DND-41 (cell line): Measurements from ENCODE around the gene ALKBH8.

Experiments
- ATAC-seq: fragments of 200-7000 bp; cut with Tn5 transposase; 3 replicates; pipeline ENCODE4 v1.9.1; 2021; ENCODE audit warnings: low read depth; ENCODE audit not compliant: insufficient read depth
- DNase-seq: peaks from one replicate; pipeline ENCODE4 v3.0.0-alpha.2; 2020
- H2AFZ ChIP-seq: 2 replicates; pipeline ENCODE4 v1.6.0; 2012; ENCODE audit warnings: low read depth, low read length
- H3K27ac ChIP-seq: 2 replicates; pipeline ENCODE4 v1.5.1; 2012; ENCODE audit warnings: low read length, inconsistent platforms
- H3K27me3 ChIP-seq: fragments of 200-600 bp; sonication (generic); 2 replicates; pipeline ENCODE4 v1.6.0; 2012; ENCODE audit warnings: low read length, mild to moderate bottlenecking, inconsistent platforms; ENCODE audit not compliant: insufficient read depth, poor library complexity
- H3K36me3 ChIP-seq: 2 replicates; pipeline ENCODE4 v1.5.1; 2012; ENCODE audit warnings: low read length, inconsistent platforms; ENCODE audit not compliant: insufficient read depth
- H3K4me1 ChIP-seq: 2 replicates; pipeline ENCODE4 v1.5.1; 2012; ENCODE audit warnings: mild to moderate bottlenecking, low read length; ENCODE audit not compliant: insufficient read depth
- H3K4me2 ChIP-seq: 2 replicates; pipeline ENCODE4 v1.6.0; 2012; ENCODE audit warnings: mild to moderate bottlenecking, moderate library complexity, low read length, inconsistent platforms; ENCODE audit not compliant: insufficient read depth
- H3K4me3 ChIP-seq, 2 experiments: fragments of 200-600 bp in 1 of 2; shearing (Covaris generic) in 1 of 2; 2 replicates each; pipeline ENCODE4 v1.5.1; 2012 to 2016; ENCODE audit warnings: inconsistent platforms in 2 of 2, low read length in 2 of 2, mild to moderate bottlenecking in 2 of 2, low read depth in 1 of 2, moderate library complexity in 1 of 2
- H3K79me2 ChIP-seq: 2 replicates; pipeline ENCODE4 v1.6.0; 2012; ENCODE audit warnings: low read length, inconsistent platforms; ENCODE audit not compliant: insufficient read depth
- H3K9ac ChIP-seq: 2 replicates; pipeline ENCODE4 v1.6.0; 2012; ENCODE audit warnings: low read depth, mild to moderate bottlenecking, inconsistent platforms, low read length, moderate library complexity
- H3K9me3 ChIP-seq: 2 replicates; pipeline ENCODE4 v1.5.1; 2012; ENCODE audit warnings: low read length, moderate library complexity, mild to moderate bottlenecking, inconsistent platforms; ENCODE audit not compliant: insufficient read depth, severe bottlenecking
- H4K20me1 ChIP-seq: 2 replicates; pipeline ENCODE4 v1.6.0; 2012; ENCODE audit warnings: low read length; ENCODE audit not compliant: insufficient read depth
- EZH2 ChIP-seq: IDR thresholded peaks from 3 replicates; pipeline ENCODE4 v1.6.1; 2012; ENCODE audit warnings: borderline replicate concordance, low read depth, mild to moderate bottlenecking, moderate library complexity, low read length, inconsistent platforms; ENCODE audit not compliant: severe bottlenecking
- TF ChIP-seq, protein P1 (sequence below): IDR thresholded peaks from 2 replicates; pipeline ENCODE4 v1.5.1; 2012; ENCODE audit warnings: borderline replicate concordance, low read length, moderate library complexity, mild to moderate bottlenecking; ENCODE audit not compliant: poor library complexity, severe bottlenecking; ENCODE audit errors: extremely low read depth

Gene ALKBH8

DNA sequence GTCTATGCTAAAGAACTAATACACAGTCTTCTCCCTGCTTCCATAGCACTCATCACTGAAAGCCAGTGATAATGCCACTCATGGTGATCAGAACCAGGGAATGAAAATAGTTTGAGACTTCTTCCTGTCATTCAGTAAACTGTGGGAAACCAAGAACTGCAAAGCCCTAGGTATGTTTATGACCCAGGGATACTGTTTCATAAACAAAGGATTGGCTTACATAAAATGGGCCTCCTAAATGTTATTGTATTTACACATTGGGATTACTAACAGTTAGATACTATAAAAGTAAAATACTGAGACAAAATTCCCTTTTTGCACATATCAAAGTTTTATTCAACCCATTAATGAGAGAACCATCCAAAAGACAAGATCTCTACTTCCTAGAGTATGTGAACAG is 86.6 kb downstream of the ALKBH8 start:
- no peak overlapping the region for H3K4me2 ChIP-seq
- DNase-seq, result no peak
- no peaks in the 10 kb centered on the region for H3K79me2 ChIP-seq
- H3K9ac ChIP-seq, result no peak overlapping the region
- no peaks in the 10 kb centered on the region for H3K27me3 ChIP-seq
- H2AFZ ChIP-seq, result no peak overlapping the region
- no peaks in the 10 kb centered on the region for H4K20me1 ChIP-seq
- no peak overlapping the region for H3K27ac ChIP-seq
- H3K9me3 ChIP-seq, result no peaks in the 10 kb centered on the region
- no peaks in the 10 kb centered on the region for H3K36me3 ChIP-seq
- TF ChIP-seq, protein P1, sequence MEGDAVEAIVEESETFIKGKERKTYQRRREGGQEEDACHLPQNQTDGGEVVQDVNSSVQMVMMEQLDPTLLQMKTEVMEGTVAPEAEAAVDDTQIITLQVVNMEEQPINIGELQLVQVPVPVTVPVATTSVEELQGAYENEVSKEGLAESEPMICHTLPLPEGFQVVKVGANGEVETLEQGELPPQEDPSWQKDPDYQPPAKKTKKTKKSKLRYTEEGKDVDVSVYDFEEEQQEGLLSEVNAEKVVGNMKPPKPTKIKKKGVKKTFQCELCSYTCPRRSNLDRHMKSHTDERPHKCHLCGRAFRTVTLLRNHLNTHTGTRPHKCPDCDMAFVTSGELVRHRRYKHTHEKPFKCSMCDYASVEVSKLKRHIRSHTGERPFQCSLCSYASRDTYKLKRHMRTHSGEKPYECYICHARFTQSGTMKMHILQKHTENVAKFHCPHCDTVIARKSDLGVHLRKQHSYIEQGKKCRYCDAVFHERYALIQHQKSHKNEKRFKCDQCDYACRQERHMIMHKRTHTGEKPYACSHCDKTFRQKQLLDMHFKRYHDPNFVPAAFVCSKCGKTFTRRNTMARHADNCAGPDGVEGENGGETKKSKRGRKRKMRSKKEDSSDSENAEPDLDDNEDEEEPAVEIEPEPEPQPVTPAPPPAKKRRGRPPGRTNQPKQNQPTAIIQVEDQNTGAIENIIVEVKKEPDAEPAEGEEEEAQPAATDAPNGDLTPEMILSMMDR, result no peak
- no peak for TF ChIP-seq EZH2
- no peaks in the 10 kb centered on the region for H3K4me1 ChIP-seq
- no peak for ATAC-seq
- no peak overlapping the region for H3K4me3 ChIP-seq

DNA sequence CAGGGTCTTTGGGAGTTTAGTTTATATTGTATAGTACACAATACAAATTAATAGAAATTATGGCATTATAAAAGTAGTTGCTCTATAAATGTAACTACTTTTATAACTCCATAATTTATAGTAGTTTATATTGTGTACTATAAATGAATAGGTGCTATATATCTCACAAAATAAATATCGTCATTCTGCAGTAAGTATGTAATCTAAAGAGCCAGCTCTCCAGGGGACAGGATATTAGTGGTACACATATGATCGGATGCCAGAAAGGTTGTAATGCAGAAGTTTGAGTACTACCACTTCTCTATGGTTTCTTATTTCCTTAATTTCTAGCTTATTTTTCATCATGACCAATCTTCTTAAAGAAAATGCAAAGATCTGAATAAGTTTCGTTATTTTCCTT is 87.7 kb downstream of the ALKBH8 start:
- H3K4me3 ChIP-seq, result no peak overlapping the region
- DNase-seq (no peak), ATAC-seq (no peak)
- no peak overlapping the region for H3K9ac ChIP-seq
- no peak overlapping the region for H2AFZ ChIP-seq
- H3K4me2 ChIP-seq, result no peak overlapping the region
- no peaks in the 10 kb centered on the region for H3K9me3 ChIP-seq
- H3K27ac ChIP-seq, result no peak overlapping the region
- H3K79me2 ChIP-seq, result no peaks in the 10 kb centered on the region
- H3K4me1 ChIP-seq, result no peaks in the 10 kb centered on the region
- H3K27me3 ChIP-seq, result no peaks in the 10 kb centered on the region
- no peak for TF ChIP-seq EZH2
- TF ChIP-seq, protein P1, result no peak
- H4K20me1 ChIP-seq, result no peaks in the 10 kb centered on the region
- H3K36me3 ChIP-seq, result no peaks in the 10 kb centered on the region

DNA sequence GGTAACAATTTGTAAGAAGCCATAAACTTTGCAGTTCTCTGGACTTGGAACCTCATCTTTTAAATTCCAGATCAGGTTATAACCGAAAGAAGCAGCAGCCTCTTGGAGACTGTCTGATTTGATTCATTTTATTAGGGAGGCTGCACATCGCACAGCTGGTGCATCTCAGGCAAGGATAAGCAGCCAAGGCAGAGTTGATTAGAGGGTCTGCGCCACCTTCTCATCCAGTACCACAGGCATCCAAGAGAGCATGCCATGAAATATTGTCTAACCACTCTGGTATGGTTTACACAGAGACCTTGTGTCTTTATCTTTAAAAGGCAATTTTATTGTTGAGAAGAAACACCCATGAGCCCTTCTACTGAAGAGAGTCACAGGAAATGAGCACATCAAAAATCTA is 91.7 kb downstream of the ALKBH8 start:
- ATAC-seq (no peak), DNase-seq (no peak)
- H3K36me3 ChIP-seq, result no peaks in the 10 kb centered on the region
- H3K79me2 ChIP-seq, result no peaks in the 10 kb centered on the region
- no peak overlapping the region for H3K9ac ChIP-seq
- no peak overlapping the region for H3K4me3 ChIP-seq
- no peak overlapping the region for H2AFZ ChIP-seq
- H3K9me3 ChIP-seq, result no peaks in the 10 kb centered on the region
- no peak overlapping the region for H3K27ac ChIP-seq
- H4K20me1 ChIP-seq, result no peaks in the 10 kb centered on the region
- TF ChIP-seq, protein P1, result no peak
- no peak for TF ChIP-seq EZH2
- H3K27me3 ChIP-seq, result no peaks in the 10 kb centered on the region
- no peaks in the 10 kb centered on the region for H3K4me1 ChIP-seq
- H3K4me2 ChIP-seq, result no peak overlapping the region

DNA sequence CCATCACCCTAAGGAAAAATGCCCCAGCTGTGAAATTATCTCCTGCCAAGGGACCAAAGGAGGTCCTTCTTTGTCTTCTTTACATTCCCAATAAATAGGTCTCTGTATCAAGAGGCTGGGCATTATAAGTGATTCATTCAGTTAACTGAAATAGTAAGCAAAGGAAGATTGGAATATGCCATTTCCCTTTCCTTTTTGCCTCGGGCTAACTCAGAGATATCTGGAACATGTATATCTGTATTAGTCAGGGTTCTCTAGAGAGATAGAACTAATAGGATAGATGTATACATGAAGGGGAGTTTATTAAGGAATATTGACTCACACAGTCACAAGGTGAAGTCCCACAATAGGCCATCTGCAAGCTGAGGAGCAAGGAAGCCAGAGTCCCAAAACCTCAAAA is 92.6 kb downstream of the ALKBH8 start:
- no peak for DNase-seq
- H3K4me2 ChIP-seq, result no peak overlapping the region
- H3K79me2 ChIP-seq, result no peaks in the 10 kb centered on the region
- no peaks in the 10 kb centered on the region for H4K20me1 ChIP-seq
- no peaks in the 10 kb centered on the region for H3K27me3 ChIP-seq
- no peak overlapping the region for H2AFZ ChIP-seq
- H3K27ac ChIP-seq, result no peak overlapping the region
- H3K36me3 ChIP-seq, result no peaks in the 10 kb centered on the region
- no peak for TF ChIP-seq EZH2
- TF ChIP-seq, protein P1, result no peak
- ATAC-seq, result no peak
- H3K9me3 ChIP-seq, result no peaks in the 10 kb centered on the region
- no peak overlapping the region for H3K9ac ChIP-seq
- H3K4me3 ChIP-seq, result no peak overlapping the region
- no peaks in the 10 kb centered on the region for H3K4me1 ChIP-seq
